ENCODE results near the gene RPL7A.

- TF ChIP-seq CTCF (IDR thresholded peaks at IDR 0.05; ENCODE audit: insufficient read depth, low read length) (no peak), POLR2AphosphoS5 (IDR thresholded peaks at IDR 0.05; ENCODE audit: low read depth) (peak; percentile 97), GABPA (IDR thresholded peaks at IDR 0.05; ENCODE audit: low read depth) (peak; percentile 89), REST (IDR thresholded peaks at IDR 0.05; ENCODE audit: insufficient replicate concordance, low read depth) (peak; percentile 29)
Measured at GRCh38 chr9:133335924-133336811, 11.8 kb upstream of the RPL7A start, which contains the start of gene SURF6.
